Endothelial cell of umbilical vein (primary cell): Measurements from ENCODE around the gene USP40. TPM values are rescaled to one million over a fixed set of nuclear protein-coding genes. Genes with fewer than 3 reads are reported as not detected.

ENCODE experiments used
- BruUV-seq: library from RNA; stranded (reverse); fragments of 400-500 nt; replicated peaks from 2 replicates; lab custom pipeline; 2021; lab: Mats Ljungman, UMichigan
- CTCF ChIA-PET: fragments of 300-600, 350-600 bp; sonication (Branson Sonifier 250); formaldehyde crosslinking; loops from one replicate; lab custom pipeline; 2021; ENCODE audit warnings: antibody characterized with exemption, inconsistent platforms; lab: Charles Lee
- POLR2A ChIA-PET: fragments of 300-600, 350-600 bp; sonication (Branson Sonifier 250); formaldehyde crosslinking; loops from one replicate; lab custom pipeline; 2021; ENCODE audit warnings: antibody characterized with exemption, inconsistent platforms; lab: Charles Lee
- DNase-seq: peaks from one replicate; pipeline ENCODE4 v3.0.0-alpha.2; 2011; ENCODE audit warnings: low read depth, low spot score
- FAIRE-seq: peaks from 2 replicates; lab custom pipeline; 2011; peaks lifted over from hg19 to GRCh38; lab: Jason Lieb, UNC
- H2AFZ ChIP-seq: 2 replicates; pipeline ENCODE4 v1.6.0; 2012; ENCODE audit warnings: low read depth, low read length, control low read depth, inconsistent platforms
- H3K27ac ChIP-seq: 2 replicates; pipeline ENCODE4 v1.5.1; 2011; ENCODE audit warnings: low read depth, mild to moderate bottlenecking, control low read depth, low read length, moderate library complexity; ENCODE audit not compliant: insufficient read depth
- H3K27me3 ChIP-seq, 2 experiments: 2 replicates each; pipeline versions ENCODE4 v1.6.0 to v1.6.1; 2011; ENCODE audit warnings: low read length in 2 of 2, mixed read lengths in 1 of 2; ENCODE audit not compliant: control insufficient read depth in 2 of 2, insufficient read depth in 2 of 2
- H3K36me3 ChIP-seq, 2 experiments: 2 replicates in 1 of 2; 3 replicates in 1 of 2; pipeline ENCODE4 v1.5.1; 2011; ENCODE audit warnings: low read length in 2 of 2, mild to moderate bottlenecking in 1 of 2, moderate library complexity in 1 of 2; ENCODE audit not compliant: control insufficient read depth in 2 of 2, insufficient read depth in 2 of 2; ENCODE audit errors: extremely low read depth in 1 of 2
- H3K4me1 ChIP-seq: 3 replicates; pipeline ENCODE4 v1.5.1; 2011; ENCODE audit warnings: mild to moderate bottlenecking, low read length; ENCODE audit not compliant: control insufficient read depth, insufficient read depth; ENCODE audit errors: extremely low read depth
- H3K4me2 ChIP-seq: 2 replicates; pipeline ENCODE4 v1.6.1; 2011; ENCODE audit warnings: low read length, control low read depth, mixed read lengths; ENCODE audit not compliant: insufficient read depth
- H3K4me3 ChIP-seq, 3 experiments: fragments of 200-600 bp in 1 of 3; sonication (generic), shearing (Covaris generic) in 1 of 3; replicated peaks in 1 of 3; 2 replicates each; pipeline ENCODE4 v1.5.1; 2011 to 2016; ENCODE audit warnings: control low read depth in 3 of 3, low read length in 3 of 3, mild to moderate bottlenecking in 2 of 3, inconsistent platforms in 1 of 3, low read depth in 1 of 3, moderate library complexity in 1 of 3; ENCODE audit not compliant: insufficient read depth in 1 of 3
- H3K79me2 ChIP-seq: 2 replicates; pipeline ENCODE4 v1.6.0; 2012; ENCODE audit warnings: low read length, inconsistent platforms; ENCODE audit not compliant: control insufficient read depth, insufficient read depth
- H3K9ac ChIP-seq: replicated peaks from 2 replicates; pipeline ENCODE3; 2011; ENCODE audit warnings: low read length, control low read depth; ENCODE audit not compliant: insufficient read depth; ENCODE audit errors: extremely low read depth
- H3K9me1 ChIP-seq: replicated peaks from 3 replicates; pipeline ENCODE4 v1.6.0; 2011; ENCODE audit warnings: mild to moderate bottlenecking, low read length; ENCODE audit not compliant: control insufficient read depth, insufficient read depth; ENCODE audit errors: extremely low read depth
- H3K9me3 ChIP-seq: replicated peaks from 2 replicates; pipeline ENCODE4 v1.5.1; 2012; ENCODE audit warnings: low read length, inconsistent platforms; ENCODE audit not compliant: control insufficient read depth, insufficient read depth
- H4K20me1 ChIP-seq: replicated peaks from 2 replicates; pipeline ENCODE3; 2011; ENCODE audit warnings: mild to moderate bottlenecking, low read length; ENCODE audit not compliant: control insufficient read depth, insufficient read depth; ENCODE audit errors: extremely low read depth
- EZH2 ChIP-seq: IDR thresholded peaks from 2 replicates; pipeline ENCODE4 v1.6.1; 2012; ENCODE audit warnings: borderline replicate concordance, low read depth, mild to moderate bottlenecking, moderate library complexity, low read length, inconsistent platforms; ENCODE audit not compliant: severe bottlenecking
- FOS ChIP-seq: IDR thresholded peaks from 2 replicates; pipeline ENCODE4 v1.6.1; 2011; ENCODE audit warnings: mild to moderate bottlenecking, low read length, moderate library complexity, borderline replicate concordance; ENCODE audit not compliant: insufficient read depth
- GATA2 ChIP-seq: IDR thresholded peaks from 2 replicates; pipeline ENCODE4 v1.7.0; 2011; ENCODE audit warnings: low read depth, mild to moderate bottlenecking, moderate library complexity, mixed read lengths, low read length; ENCODE audit not compliant: insufficient read length, insufficient read depth
- JUN ChIP-seq: IDR thresholded peaks from 2 replicates; pipeline ENCODE4 v1.6.1; 2011; ENCODE audit warnings: borderline replicate concordance, low read depth; ENCODE audit not compliant: insufficient read length, insufficient read depth
- MYC ChIP-seq: IDR thresholded peaks from one replicate; pipeline ENCODE4 v1.6.1; 2011; ENCODE audit warnings: mild to moderate bottlenecking, low read depth, low read length
- POLR2A ChIP-seq: IDR thresholded peaks from 2 replicates; pipeline ENCODE4 v1.6.1; 2012; ENCODE audit warnings: low read depth, mild to moderate bottlenecking, control low read depth, low read length
- POLR2AphosphoS5 ChIP-seq: IDR thresholded peaks from 2 replicates; pipeline ENCODE4 v1.6.1; 2012; ENCODE audit warnings: low read depth, mild to moderate bottlenecking, control low read depth, low read length, moderate library complexity; ENCODE audit not compliant: insufficient read depth
- dilution Hi-C: fragments of 300-500 bp; cut with MboI; formaldehyde crosslinking; loops from one replicate; pipeline ENCODE4 v1.15.0; 2019; ENCODE audit warnings: low sequenced_read_pairs; ENCODE audit not compliant: extremely low pct_ligation_motif_present
- intact Hi-C: fragments of 100-400 bp; cut with micrococcal nuclease; formaldehyde crosslinking; loops from one replicate; pipeline ENCODE4 v1.10.0; 2022
- polyA plus RNA-seq, 4 experiments: library from polyadenylated mRNA; depleted of rRNA in 3 of 4; stranded (reverse) in 3 of 4; unstranded in 1 of 4; fragments of >200 nt; gene quantifications; 2 replicates each; pipeline versions ENCODE4 v1.2.1 to v1.2.3, GENCODE V29; 2011 to 2012; ENCODE audit warnings: missing spikeins in 1 of 4
- total RNA-seq: library from RNA; stranded (reverse); gene quantifications from 2 replicates; pipeline ENCODE4 v1.2.3, GENCODE V29; 2021
- TF ChIP-seq, protein P1 (sequence below), 2 donors: IDR thresholded peaks; 1 replicate in 1 of 2; 2 replicates in 1 of 2; pipeline ENCODE4 v1.5.1; 2011; ENCODE audit warnings: low read length in 2 of 2, mild to moderate bottlenecking in 2 of 2, moderate library complexity in 2 of 2, control low read depth in 1 of 2, inconsistent platforms in 1 of 2, low read depth in 1 of 2; ENCODE audit not compliant: insufficient read depth in 1 of 2; ENCODE audit errors: extremely low read depth in 1 of 2
- TF ChIP-seq, protein P2 (sequence below): IDR thresholded peaks from 2 replicates; pipeline ENCODE4 v1.6.1; 2011; ENCODE audit not compliant: insufficient read depth, insufficient read length

USP40 gene
- total and polyA plus RNA-seq, 2 donors (not counting 3 experiments of a cell fraction or from before 2014, with no cell fraction given) = 32.2 to 32.5 TPM

DNA sequence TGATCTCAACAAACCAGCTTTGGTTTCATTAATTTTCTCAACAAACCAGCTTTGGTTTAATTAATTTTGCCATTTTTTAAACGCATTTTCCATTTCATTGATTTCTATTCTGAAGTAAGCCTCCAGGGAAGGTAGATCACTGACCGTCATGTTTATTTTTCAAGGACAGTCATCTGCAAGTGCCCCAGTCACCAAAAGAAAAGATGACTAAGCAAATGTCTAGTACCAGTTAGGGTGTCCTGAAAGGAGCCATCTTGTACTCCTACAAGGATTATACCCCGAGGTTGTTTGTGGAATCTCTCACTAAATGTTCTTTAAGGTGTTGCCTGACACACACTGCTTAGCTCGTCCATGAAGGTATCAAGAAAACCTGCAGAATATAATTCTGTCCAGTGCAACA, 44.7 kb upstream of the USP40 start:
- POLR2A ChIA-PET = no interaction called here
- Histone ChIP-seq H3K4me3 (no peak overlapping the region), H3K79me2 (no peaks in the 10 kb centered on the region), H3K27me3 (no peaks in the 10 kb centered on the region), H3K36me3 (no peaks in the 10 kb centered on the region), H3K9me1 (no peaks in the 10 kb centered on the region), H4K20me1 (no peaks in the 10 kb centered on the region), H3K9ac (no peak overlapping the region), H3K4me1 (no peaks in the 10 kb centered on the region), H3K4me2 (no peak overlapping the region), H3K9me3 (no peaks in the 10 kb centered on the region), H3K27ac (no peak overlapping the region), H2AFZ (no peak overlapping the region)
- dilution Hi-C loops (no loop called here), intact Hi-C loops (no loop called here)
- TF ChIP-seq FOS (no peak), MYC (no peak), EZH2 (no peak), GATA2 (no peak), POLR2AphosphoS5 (no peak), POLR2A (no peak), JUN (no peak)
- TF ChIP-seq, protein P1, sequence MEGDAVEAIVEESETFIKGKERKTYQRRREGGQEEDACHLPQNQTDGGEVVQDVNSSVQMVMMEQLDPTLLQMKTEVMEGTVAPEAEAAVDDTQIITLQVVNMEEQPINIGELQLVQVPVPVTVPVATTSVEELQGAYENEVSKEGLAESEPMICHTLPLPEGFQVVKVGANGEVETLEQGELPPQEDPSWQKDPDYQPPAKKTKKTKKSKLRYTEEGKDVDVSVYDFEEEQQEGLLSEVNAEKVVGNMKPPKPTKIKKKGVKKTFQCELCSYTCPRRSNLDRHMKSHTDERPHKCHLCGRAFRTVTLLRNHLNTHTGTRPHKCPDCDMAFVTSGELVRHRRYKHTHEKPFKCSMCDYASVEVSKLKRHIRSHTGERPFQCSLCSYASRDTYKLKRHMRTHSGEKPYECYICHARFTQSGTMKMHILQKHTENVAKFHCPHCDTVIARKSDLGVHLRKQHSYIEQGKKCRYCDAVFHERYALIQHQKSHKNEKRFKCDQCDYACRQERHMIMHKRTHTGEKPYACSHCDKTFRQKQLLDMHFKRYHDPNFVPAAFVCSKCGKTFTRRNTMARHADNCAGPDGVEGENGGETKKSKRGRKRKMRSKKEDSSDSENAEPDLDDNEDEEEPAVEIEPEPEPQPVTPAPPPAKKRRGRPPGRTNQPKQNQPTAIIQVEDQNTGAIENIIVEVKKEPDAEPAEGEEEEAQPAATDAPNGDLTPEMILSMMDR (IDR thresholded peaks at IDR 0.05; ENCODE audit: extremely low read depth in 1 of 2, insufficient read depth in 1 of 2, low read depth in 1 of 2, low read length in 2 of 2) = no peak
- TF ChIP-seq, protein P2, sequence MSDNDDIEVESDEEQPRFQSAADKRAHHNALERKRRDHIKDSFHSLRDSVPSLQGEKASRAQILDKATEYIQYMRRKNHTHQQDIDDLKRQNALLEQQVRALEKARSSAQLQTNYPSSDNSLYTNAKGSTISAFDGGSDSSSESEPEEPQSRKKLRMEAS = no peak
- FAIRE-seq (no peak), DNase-seq (no peak)
- no TSS peak for BruUV-seq
- CTCF ChIA-PET = interaction anchor here (1.0 kb wide), 1 partner anchor 16 kb away, joined by 3 read pairs; no protein-coding TSS in a partner anchor
